WERI-Rb-1 (cell line): ENCODE results near the gene NSDHL.
A peak's percentile ranks its signal among the peaks of the same experiment; 100 is the strongest.
"Not testable (repeated sequence)": the region's sequence is repeated elsewhere in the genome, so short reads cannot be mapped to it uniquely, and the experiment has no call there.

Experiments
- DNase-seq: peaks from one replicate; pipeline ENCODE4 v3.0.0-alpha.2; 2020
- H3K27ac ChIP-seq: fragments of 250-450 bp; sonication (Bioruptor Pico); 2 replicates; pipeline ENCODE4 v1.5.1; 2020; ENCODE audit warnings: mild to moderate bottlenecking, moderate library complexity
- H3K27me3 ChIP-seq: fragments of 250-450 bp; sonication (Bioruptor Pico); 2 replicates; pipeline ENCODE4 v1.5.1; 2021; ENCODE audit warnings: mild to moderate bottlenecking, low read depth, moderate library complexity; ENCODE audit not compliant: insufficient read depth, severe bottlenecking
- H3K36me3 ChIP-seq: fragments of 250-450 bp; sonication (Bioruptor Pico); 2 replicates; pipeline ENCODE4 v1.5.1; 2020; ENCODE audit warnings: mild to moderate bottlenecking, moderate library complexity
- H3K4me3 ChIP-seq: 2 replicates; pipeline ENCODE4 v1.5.1; 2011; ENCODE audit warnings: low read depth, mild to moderate bottlenecking, control low read depth, low read length
- H3K9me3 ChIP-seq: fragments of 250-450 bp; sonication (Bioruptor Pico); 2 replicates; pipeline ENCODE4 v1.5.1; 2021; ENCODE audit warnings: mild to moderate bottlenecking, moderate library complexity; ENCODE audit not compliant: severe bottlenecking
- TF ChIP-seq, protein P1 (sequence below): IDR thresholded peaks from 2 replicates; pipeline ENCODE4 v1.5.1; 2011; ENCODE audit warnings: low read depth, mild to moderate bottlenecking, control low read depth, inconsistent platforms, low read length

Gene NSDHL

DNA sequence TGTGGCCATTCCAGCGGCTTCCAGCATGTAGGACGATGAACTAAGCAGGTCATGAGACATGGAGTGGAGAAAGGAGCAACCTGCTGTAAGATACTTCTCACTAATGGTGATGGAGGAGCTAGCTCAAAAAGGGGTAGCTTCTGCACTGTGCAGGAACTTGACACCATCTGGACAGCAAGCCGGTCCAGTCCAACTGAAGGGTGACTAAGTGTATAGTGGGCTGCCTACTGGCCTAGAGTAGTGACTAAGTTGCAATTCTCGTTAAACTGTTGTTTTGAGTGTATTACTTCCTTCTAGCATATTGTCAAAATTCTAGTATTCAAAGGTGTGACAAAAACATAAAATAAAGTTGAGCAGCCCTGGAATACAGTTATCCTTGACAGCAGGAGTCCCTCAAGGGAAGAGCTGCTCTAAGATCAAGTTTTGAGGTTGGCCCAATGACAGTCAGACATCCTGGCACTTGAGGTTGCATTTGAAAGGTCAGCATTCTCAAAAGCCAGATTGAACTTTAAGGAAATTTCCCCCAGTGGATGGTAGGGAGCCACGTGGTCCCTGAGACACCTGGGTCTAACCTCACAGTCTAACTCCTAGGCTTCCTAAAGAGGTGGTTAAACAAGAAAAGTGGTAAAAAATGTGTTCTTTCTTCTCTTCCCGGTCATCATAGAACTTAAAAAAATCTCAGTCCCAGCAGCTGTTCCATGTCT lies 8.3 kb upstream of the NSDHL start:
- no peaks in the 10 kb centered on the region for H3K9me3 ChIP-seq
- peaks cover 21% of the 10 kb centered on the region for H3K27me3 ChIP-seq
- DNase-seq, result no peak
- H3K36me3 ChIP-seq, result peaks cover 3% of the 10 kb centered on the region
- no peak overlapping the region for H3K27ac ChIP-seq
- TF ChIP-seq, protein P1, sequence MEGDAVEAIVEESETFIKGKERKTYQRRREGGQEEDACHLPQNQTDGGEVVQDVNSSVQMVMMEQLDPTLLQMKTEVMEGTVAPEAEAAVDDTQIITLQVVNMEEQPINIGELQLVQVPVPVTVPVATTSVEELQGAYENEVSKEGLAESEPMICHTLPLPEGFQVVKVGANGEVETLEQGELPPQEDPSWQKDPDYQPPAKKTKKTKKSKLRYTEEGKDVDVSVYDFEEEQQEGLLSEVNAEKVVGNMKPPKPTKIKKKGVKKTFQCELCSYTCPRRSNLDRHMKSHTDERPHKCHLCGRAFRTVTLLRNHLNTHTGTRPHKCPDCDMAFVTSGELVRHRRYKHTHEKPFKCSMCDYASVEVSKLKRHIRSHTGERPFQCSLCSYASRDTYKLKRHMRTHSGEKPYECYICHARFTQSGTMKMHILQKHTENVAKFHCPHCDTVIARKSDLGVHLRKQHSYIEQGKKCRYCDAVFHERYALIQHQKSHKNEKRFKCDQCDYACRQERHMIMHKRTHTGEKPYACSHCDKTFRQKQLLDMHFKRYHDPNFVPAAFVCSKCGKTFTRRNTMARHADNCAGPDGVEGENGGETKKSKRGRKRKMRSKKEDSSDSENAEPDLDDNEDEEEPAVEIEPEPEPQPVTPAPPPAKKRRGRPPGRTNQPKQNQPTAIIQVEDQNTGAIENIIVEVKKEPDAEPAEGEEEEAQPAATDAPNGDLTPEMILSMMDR, result no peak
- no peak overlapping the region for H3K4me3 ChIP-seq

DNA sequence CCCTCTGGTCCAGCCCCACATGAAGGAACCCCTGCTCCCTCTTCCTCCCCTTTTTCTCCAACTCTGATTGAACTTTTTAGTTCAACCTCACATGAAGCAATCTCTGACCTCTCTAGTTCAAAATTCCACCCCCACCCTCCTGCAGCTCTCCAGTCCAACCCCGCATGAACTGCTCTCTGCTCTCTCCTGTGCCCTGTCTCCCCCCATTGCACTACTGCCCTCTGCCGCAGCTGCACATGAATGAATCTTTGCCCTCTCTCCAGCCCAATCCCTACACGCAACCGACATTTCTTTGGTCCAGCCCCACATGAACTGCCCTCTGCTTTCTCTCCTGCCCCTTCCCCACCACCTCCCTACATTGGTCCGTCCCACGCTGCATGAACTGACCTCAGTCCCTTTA lies 7.2 kb upstream of the NSDHL start:
- Histone ChIP-seq H3K36me3 (peaks cover 14% of the 10 kb centered on the region), H3K27me3 (peaks cover 21% of the 10 kb centered on the region), H3K9me3 (no peaks in the 10 kb centered on the region), H3K27ac (no peak overlapping the region), H3K4me3 (no peak overlapping the region)
- TF ChIP-seq, protein P1, result no peak
- DNase-seq, result no peak

DNA sequence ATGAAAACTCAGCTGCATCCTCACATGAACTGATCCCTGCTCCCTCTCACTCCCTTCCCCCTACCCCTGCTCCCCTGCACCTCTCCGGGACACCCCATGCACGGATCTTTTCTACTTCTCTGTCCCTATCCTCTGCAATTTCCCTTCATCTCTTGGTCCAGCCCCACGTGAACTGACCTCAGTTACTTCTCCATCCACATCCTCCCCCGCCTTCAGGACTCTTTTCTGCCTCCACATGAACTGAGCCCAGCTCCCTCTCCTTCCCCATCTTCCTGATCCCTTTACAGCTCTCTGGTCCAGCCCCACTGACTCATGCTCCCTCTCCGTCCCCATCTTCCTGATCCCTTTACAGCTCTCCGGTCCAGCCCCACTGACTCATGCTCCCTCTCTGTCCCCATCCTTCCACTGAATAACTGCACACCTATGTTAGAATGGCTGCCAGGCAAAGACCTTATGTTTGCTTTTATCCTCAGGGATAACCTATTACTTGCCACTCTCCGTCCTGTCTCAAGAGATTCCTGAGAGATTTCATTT lies 6.0 kb upstream of the NSDHL start:
- Histone ChIP-seq H3K9me3 (no peaks in the 10 kb centered on the region), H3K27me3 (peaks cover 18% of the 10 kb centered on the region), H3K36me3 (peaks cover 17% of the 10 kb centered on the region), H3K27ac (no peak overlapping the region), H3K4me3 (no peak overlapping the region)
- TF ChIP-seq, protein P1, result no peak
- DNase-seq, result no peak

DNA sequence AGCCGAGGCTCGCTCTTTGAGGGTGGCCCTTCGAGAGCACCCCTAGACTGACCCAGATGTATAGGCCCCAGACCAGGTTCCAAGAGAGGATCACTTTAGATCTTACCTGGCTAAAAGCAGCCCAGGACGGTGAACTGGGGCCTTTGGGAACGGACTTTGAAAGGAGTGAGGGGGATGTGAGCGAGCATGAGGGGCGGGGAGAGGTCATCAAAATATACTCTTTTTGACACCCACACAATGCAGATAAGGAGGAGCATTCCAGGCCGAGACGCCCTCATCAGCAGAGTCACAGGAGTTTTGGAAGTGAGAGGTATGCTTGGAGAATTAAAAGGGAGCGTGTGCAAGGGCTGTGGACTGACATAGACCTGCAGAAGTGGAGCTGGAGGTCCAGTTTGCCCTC lies 528 bp downstream of the NSDHL start:
- H3K27ac ChIP-seq, result peak overlapping the region; percentile 78
- TF ChIP-seq, protein P1, result no peak
- peaks cover 38% of the 10 kb centered on the region for H3K36me3 ChIP-seq
- DNase-seq, result no peak
- peak overlapping the region; percentile 68 for H3K4me3 ChIP-seq
- H3K27me3 ChIP-seq, result peaks cover 13% of the 10 kb centered on the region
- peaks cover under 1% of the 10 kb centered on the region for H3K9me3 ChIP-seq

DNA sequence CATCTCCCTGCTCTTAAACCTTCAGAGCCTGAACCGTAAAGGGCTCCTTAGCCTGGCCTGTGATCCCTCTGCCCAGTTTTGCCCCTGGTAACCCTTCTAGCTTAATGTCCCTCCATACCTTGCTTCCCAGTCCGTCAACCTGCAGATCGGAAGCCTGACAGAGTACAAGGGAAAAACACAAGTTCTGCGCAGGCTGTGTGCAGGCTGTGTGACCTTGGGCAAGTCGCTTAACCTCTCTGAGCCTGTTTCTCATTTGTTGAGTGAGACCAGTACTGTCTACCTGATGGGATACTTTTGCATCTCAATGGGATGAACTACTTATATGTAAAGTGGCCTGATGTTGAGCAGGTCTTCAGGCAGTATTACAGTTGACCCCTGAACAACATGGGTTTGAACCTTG lies 1.7 kb downstream of the NSDHL start:
- Histone ChIP-seq H3K4me3 (no peak overlapping the region), H3K27ac (no peak overlapping the region), H3K36me3 (peaks cover 36% of the 10 kb centered on the region), H3K9me3 (peaks cover 2% of the 10 kb centered on the region), H3K27me3 (peaks cover 13% of the 10 kb centered on the region)
- DNase-seq, result no peak
- TF ChIP-seq, protein P1, result no peak

DNA sequence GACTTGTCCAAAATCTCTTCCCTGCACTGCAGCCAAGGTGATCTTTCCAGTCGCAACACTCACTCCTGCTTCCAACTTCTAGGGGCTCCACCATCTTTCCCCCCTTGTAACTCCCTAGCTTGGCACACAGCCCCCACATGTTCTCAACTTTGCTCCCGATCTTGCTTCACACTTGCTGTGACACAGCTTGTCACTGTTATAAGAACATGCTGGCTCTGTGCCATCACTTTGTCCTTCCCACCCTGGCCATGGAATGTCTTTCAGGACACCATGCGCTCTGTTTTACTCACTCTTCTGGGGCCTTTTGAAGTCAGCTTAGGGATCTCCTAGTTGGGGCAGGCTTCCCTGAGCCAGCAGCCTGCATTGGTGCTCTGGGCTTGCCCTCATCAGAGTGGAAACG lies 2.5 kb downstream of the NSDHL start:
- no peak overlapping the region for H3K4me3 ChIP-seq
- peaks cover 2% of the 10 kb centered on the region for H3K9me3 ChIP-seq
- peaks cover 27% of the 10 kb centered on the region for H3K36me3 ChIP-seq
- peaks cover 13% of the 10 kb centered on the region for H3K27me3 ChIP-seq
- no peak overlapping the region for H3K27ac ChIP-seq
- TF ChIP-seq, protein P1, result no peak
- no peak for DNase-seq

DNA sequence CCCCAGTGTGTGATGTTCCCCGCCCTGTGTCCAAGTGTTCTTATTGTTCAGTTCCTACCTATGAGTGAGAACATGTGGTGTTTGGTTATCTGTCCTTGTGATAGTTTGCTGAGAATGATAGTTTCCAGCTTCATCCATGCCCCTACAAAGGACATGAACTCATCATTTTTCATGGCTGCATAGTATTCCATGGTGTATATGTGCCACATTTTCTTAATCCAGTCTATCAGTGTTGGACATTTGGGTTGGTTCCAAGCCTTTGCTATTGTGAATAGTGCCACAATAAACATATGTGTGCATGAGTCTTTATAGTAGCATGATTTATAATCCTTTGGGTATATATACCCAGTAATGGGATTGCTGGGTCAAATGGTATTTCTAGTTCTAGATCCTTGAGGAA lies 4.6 kb downstream of the NSDHL start:
- not testable (repeated sequence) for H3K27me3 ChIP-seq, DNase-seq, H3K4me3 ChIP-seq, H3K27ac ChIP-seq, H3K9me3 ChIP-seq
- peaks cover 22% of the 10 kb centered on the region for H3K36me3 ChIP-seq
